Measurements from ENCODE around the gene BHMT.
"Not testable (repeated sequence)": the region's sequence is repeated elsewhere in the genome, so short reads cannot be mapped to it uniquely, and the experiment has no call there.

Gene BHMT

DNA sequence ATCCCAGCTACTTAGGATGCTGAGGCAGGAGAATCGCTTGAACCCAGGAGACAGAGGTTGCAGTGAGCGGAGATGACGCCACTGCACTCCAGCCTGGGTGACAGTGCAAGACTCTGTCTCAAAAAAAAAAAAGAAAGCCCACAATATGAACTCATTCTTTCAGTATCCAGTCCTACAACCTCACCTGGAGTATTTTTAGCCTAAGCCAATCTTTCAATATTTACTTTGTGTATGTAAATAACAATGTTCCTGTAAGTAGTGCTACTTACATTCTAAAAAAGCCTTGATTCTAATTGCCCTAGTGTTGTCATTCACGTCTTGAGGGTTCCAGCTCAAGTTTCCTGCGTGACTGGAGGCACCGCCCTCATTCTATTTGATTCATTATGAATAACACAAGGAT is 62.0 kb downstream of the BHMT start:
- no peak for DNase-seq

DNA sequence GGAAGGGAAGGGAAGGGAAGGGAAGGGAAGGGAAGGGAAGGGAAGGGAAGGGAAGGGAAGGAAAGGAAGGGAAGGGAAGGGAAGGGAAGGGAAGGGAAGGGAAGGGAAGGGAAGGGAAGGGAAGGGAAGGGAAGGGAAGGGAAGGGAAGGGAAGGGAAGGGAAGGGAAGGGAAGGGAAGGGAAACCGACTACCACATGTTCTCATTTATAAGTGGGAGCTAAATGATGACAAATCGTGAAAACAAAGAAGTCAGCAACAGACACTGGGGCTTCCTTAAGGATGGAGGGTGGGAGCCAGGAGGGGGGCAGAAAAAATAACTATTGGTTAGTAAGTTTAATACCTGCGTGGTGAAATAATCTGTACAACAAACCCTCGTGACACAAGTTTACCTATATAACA is 68.8 kb downstream of the BHMT start:
- DNase-seq, result not testable (repeated sequence)

DNA sequence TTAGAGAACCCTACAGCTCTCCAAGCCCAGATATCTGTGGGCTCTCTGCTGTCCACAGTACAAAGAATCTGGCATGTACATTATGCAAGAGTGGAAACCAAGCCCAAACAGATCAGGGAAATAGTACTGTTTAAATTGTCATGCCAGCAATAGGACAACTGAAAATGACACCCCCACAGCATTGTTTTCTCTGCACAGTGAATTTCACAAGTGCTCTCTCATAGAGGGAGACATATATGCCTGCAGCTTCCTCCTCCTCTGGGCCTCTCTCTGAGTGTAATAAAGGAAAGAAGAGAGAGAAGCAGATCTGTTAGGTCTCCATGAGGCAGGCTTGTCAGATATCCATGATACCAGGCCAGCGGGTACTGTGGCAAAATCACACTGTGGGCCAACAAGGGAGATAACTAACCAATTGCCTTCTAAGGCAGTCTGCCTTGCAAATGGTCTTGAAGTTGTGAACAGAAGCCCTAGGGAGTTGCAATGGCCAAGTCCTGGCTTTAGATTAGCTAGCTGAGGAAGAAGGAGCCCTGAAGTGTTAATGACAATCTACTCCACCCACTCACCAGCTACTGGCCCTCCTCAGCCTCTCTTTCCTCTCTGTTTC is 69.9 kb downstream of the BHMT start:
- DNase-seq, result no peak

Measured in stimulated activated CD4-positive, alpha-beta T cell treated with anti-CD3 and anti-CD28 coated beads, Interleukin-4, amount 100 ng/mL, for 4 hours (primary cell).